ENCODE results near the gene PHF23. TPM values are rescaled to one million over a fixed set of nuclear protein-coding genes. Genes with fewer than 3 reads are reported as not detected.
A peak's percentile ranks its signal among the peaks of the same experiment; 100 is the strongest.

PHF23 gene
- total RNA-seq, 1 donor from 2014 or later: 54.7 TPM

DNA sequence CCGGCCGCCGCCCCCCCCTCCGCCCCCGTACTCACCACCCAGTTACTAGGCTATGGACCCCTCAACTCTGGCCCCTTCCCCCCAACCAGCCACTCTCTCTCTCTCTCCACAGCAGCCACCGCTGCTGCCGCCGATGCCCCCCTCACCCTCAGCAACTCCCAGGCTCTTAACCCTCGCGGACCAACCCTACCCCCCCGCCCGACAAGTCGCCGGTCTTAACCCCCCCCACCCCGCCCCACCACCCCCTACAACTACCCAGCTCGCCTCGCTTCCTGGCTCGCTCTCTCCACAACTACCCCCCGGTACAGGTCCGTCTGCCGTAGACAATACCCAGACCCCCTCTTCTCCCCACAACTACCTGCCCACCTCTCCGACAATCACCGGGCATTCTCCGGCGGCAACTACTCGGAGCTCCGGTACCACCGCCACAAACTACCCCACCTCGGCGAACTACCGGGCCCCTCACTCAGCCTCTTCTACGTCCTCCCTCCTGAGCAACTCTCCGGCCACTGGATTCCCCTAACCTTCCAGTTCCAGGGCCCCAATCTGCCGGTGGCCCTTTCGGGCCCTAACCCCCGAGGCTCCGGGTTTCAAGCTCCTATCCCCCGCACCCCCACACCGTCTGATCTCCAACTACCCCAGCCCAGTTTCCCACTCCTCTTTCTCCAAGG, 702 bp downstream of the PHF23 start:
- peak; percentile 25 for DNase-seq (ENCODE audit: low read depth)

DNA sequence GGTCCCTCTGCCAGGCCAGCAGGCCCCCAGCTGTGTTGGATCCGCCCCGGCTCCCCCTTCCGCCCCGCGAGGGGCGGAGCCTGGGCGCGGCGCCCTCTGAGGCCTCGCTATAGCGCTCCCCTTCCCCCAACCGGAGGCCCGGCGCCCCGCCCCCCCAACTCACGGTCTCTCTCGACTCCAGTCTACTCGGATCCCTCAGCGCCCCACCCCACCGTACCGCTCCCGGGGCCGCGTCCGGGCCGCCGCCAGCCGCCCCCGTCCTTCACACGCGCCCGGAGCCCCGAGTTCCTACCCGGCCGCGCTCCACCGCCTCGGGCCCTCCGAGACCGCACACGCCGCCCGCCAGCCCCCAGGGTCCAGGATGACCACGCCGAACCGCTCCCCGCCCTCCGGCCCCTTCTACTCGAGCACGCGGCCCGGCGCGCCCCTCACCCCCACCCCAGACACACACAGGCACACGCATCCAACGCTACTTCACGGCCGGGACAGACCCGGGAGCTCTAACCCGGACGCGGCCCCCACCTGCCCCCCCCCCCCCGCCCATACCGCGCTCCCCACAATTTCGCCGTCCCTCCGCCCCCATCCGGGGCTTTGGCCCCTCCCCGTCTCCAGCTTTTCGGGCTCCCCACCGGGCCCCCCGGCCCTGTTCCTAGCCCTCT, 1.4 kb downstream of the PHF23 start:
- DNase-seq (ENCODE audit: low read depth): peak; percentile 80

DNA sequence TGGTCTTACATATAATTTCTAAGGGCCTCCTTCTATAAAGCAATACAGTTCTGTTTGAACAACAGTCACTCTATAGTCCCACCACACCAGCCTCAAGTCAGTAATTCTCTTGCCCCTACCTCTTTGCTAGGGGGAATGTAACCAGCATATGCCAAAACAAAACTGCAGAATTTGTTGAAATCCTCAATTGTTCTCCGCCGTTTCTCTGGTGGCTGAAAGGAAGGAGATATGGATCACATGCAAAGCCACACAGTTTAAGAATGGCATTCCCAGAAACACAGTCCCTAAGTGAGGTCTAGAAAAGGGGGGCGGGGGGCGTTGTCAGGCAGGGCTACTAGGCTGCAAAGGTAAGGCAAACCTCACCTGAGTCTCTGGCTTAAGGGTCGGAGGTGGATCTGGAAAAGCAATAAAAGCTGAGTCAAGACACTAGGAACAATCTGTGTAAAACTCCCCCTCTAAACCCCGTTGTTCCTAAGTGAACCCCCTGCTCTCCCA, 1.9 kb downstream of the PHF23 start:
- DNase-seq (ENCODE audit: low read depth): no peak

DNA sequence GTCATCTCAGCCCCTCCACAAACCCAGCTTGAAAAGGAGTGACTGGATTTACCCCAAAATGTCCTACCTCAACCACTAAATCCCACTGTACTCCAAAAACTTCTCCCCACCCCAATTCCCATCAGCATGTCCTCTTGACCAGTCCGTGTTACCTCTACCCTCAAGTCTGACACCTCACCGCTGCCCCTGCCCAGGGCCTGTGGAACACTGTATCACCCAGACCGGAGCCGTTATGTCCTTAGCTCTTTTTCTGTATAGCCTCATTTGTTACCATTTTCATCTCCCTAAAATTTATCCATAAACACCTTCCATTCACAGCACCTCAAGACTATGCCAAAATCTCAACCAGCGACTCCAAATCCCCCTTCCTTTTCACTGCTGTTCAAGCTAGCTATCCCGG, 2.4 kb downstream of the PHF23 start:
- DNase-seq (ENCODE audit: low read depth): no peak

DNA sequence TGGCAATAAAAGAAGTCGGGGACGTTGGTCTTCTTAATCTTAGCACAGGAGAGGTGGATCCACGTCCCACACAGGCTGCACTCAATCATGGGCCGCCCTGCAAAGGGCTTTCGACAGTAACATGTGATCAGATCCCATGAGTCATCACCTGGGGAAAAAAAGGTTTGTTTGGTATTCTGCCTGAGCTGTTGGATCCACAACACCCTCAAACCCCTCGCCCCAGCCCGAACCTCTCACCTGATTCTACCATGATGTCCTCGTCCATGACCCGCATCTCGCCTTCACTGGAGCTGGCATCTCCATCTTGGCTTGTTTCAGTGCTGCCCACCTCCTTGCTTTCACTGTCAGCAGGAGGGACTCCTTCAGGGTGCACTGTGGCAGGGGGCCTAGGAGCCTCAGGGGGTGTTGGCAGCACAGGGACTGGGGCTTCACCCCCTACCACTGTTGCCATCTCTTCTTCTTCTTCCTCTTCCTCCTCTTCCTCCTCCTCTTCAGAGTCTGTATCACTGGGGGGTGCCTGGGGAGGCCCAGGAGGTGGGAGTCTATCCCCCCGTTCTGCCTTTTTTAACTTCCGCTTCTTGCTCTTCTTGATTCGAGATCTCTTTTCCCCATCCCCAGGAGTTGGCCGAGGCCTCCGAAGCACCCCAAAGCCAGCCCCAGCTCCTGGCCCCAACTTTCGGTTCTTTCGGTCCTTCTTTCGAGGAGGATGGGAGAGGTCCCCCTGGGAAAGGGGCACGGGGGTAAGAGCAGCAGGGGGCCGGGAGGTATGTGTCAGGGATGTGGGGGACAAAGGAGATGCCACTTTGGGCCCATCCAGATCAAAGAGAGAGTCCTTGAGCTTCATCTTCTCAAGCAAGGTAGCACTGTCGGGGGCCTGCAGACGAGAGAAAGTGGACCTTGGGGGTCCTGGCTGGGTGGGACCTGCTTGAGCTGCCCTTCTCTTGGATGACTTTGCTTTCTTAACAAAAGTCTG, 3.3 kb downstream of the PHF23 start:
- no peak for DNase-seq (ENCODE audit: low read depth)

DNA sequence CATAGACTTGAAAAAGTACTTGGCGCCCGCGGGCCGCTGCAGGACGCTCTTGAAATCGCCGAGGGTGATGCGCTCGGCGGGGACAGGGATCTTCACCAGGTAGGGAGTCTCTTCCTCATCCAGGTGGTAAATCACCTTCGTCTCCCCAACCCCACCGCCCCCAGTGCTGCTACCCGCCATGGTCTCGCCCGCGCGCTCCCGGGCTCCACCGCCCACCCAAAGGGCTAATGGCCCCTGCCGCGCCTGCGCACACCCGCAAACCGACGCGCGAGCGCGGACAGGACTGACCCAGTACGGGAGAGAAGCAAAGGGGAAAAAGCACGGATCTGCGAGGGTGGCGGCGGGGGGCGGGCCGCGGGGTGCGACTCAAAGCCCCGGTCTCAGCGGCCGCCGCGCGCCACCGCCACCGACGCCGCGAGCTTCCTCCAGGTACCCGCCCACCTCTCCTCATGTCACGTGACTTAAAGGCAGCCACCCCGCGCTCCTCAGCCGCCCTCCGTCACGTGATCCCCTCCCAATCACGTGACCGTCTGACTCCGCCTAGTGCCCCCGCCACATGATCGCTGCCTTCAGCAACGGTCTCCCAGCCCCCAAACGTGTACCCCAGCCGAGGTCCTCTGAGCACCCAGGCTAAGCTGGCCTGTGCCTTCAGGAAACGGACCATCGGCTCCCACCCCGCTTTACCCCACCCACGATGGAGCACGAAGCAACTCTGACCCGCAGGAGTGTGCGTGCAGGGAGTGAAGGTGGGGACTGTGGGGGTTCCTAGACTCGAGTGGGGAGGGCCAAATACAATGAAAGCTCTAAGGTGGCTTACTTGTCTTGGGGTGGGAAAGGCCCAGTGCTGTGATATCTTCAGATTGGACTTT, 4.9 kb downstream of the PHF23 start, which contains the start of gene DVL2:
TSS of gene DVL2 (minus strand) at position 435 of the 869 bp plus-strand sequence. CDS start at position 180, 255 bp downstream.
- peak; percentile 96 for DNase-seq (ENCODE audit: low read depth)

DNA sequence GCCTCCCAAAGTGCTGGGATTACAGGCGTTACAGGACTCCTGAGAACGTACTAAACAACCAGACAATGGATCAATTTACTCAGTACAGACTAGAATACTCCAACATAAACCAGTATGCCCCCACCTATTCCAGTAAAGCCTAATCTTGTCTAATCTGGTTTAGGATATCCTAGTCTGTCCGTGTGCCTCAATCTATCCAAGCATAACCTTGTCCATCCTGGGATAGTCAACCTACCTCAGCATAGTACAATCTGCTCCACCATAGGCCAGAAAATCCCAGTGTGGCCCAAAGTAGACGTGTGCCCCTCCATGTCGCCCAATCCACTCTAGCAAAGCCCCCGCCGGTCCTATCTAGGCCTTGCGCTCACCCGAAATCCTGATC, 5.6 kb downstream of the PHF23 start:
- DNase-seq (ENCODE audit: low read depth): no peak

DNA sequence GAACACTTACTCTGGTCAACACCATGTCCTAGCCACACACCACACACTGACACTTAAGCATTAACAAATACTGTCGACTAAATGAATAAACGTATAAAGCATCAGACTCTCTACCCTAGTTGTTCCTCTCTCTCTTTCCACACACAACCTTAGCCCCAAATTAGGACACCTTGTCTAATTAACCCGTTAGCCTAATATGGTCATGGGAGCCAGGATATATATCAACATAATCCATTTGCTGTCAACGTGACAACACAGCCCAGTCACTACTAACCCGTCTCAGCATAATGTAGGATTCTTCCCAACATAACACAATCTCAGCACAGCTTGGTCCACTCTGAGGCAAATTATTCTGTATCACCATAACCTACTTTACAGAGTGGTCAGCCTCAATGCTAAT, 7.1 kb downstream of the PHF23 start:
- no peak for DNase-seq (ENCODE audit: low read depth)

DNA sequence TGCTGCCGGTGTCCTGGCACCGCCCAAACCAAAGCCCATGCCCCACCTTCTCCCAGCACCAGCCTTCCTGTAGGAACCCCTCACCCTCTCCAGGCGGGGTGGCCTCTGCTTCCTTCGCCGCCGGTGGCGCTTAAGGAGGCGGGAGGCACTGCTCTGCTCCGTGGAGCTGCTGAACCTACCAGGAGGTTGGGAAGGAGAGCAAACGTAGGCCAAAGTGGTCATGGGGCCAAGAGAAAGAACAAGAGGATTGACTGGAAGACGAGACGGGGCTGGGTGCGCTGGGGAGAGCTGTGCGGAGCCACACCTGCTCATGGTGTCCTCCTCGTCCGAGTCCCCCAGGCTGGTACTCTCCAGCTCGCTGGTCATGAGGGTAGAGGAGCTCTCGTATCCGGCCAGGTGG, 9.8 kb downstream of the PHF23 start:
- DNase-seq (ENCODE audit: low read depth): no peak

DNA sequence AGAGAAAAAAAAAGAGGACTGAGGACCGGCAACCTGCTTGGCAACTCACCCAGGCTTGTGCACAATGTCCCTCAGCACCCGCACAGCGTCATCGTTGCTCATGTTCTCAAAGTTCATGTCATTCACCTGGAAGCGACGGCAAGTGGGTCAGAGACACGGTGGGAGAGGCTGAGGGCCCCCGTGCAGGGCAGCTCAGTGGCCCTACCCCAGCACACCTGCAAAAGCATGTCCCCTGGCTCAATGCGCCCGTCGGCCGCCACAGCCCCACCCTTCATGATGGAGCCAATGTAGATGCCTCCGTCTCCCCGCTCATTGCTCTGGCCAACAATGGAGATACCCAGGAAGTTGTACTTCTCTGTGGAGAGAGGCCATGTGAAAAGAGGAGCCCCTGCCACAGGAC, 10.3 kb downstream of the PHF23 start:
- no peak for DNase-seq (ENCODE audit: low read depth)

DNA sequence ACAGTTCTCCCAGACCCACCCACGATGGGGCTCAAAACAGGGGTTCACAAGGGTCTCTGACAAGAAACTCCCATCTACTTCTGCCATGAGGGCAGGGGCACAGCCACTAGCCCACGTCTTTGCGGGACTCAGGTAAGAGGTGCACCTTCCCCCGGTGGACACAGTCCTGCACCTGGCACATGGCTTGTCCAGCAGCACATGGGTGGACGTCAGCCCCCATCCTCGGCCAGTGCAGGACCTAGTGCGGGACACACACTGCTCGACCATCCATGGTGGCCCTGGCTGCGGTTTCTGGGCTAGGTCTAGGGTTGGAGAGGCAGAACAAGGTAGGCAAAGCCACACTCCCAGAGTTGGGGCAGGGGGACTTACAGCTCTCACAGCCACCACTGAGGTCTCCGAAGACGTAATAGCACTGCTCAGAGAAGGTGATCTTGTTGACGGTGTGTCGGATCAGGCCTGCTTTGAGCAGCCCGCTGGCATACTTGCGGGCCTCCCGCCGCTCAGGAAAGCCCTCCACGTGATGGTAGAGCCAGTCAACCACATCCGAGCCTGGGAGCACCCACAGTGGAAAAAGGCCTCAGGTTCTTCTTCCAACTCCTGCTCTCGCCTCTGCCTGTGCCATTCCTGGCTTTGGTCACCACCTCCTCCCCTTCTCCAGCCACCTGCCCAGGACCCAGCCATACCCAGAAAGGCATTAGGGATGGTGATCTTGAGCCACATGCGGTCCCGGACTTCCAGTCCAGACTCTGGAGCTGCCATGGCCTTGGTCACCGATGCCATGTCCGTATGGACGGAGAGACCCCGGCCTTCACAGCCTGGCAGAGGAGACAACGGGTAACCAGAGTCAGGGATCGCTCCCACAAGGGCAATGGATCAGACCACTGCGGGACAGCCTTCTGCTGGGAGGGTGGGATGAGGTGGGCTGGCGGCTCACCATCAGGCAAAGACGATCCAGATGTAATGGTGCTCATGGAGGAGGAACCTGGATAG, 12.2 kb downstream of the PHF23 start:
- no peak for DNase-seq (ENCODE audit: low read depth)

DNA sequence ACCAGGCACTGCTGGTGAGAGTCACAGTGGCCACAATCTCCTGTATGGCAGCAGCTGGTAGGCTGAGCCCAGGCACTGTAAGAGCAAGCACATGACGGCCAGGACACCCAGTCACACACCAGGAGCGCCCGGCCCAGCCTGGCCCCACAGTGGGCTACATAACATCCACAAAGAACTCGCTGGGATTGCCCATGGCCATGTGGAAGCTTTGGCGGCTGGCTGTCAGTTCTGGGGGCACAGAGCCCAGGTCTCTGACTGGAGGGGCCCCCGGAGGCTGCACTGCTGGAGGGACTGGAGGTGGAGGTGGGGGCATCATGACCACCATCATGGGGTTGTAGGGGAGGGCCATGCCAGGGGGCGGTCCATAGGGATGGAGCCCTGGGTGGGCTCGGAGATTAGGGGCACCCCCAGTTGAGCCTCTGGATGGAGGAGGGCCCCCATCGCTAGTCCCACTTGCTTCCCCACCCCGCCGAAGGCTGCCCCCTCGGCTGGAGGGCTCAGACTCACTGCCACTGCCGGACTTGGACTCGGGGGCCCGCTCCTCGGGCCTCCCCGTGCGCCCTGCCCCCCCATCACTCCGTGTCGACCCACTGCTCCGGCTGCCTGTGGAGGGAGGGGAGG, 13.4 kb downstream of the PHF23 start:
- DNase-seq (ENCODE audit: low read depth): peak; percentile 76

DNA sequence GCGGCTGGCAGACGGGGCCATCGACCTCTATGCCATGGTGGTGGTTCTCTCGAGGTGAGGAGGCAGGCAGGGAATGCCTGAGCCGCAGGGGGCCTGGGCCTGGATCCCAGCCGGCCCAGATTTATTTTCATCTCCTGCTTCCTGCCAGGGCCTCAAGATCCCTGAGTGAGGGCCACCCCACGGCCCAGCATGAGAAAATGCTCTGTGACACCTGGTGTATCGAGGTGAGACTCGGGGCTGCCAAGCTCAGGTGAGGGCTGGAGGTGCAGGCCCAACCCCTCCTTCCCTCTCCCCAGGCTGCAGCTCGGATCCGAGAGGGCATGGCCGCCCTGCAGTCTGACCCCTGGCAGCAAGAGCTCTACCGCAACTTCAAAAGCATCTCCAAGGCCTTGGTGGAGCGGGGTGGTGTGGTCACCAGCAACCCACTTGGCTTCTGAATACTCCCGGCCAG, 14.6 kb downstream of the PHF23 start:
- DNase-seq (ENCODE audit: low read depth): no peak

DNA sequence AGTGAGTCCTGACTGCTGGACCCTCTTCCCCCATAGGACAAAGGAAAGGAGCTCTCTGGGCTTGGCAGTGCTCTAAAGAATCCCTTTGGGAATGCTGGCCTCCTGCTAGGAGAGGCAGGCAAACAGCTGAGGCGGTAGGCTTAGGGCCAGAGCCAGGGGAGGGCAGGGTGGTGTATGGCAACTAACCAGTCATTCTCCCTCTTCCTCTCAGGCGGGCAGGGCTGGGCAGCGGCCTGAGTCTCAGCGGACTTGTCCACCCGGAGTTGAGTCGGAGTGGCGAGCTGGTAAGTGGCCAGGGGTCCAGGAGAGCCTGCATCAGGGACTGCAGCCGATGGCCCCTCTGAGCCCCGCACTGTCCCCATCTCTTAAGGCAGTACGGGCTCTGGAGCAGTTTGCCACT, 15.1 kb downstream of the PHF23 start:
- peak; percentile 90 for DNase-seq (ENCODE audit: low read depth)

DNA sequence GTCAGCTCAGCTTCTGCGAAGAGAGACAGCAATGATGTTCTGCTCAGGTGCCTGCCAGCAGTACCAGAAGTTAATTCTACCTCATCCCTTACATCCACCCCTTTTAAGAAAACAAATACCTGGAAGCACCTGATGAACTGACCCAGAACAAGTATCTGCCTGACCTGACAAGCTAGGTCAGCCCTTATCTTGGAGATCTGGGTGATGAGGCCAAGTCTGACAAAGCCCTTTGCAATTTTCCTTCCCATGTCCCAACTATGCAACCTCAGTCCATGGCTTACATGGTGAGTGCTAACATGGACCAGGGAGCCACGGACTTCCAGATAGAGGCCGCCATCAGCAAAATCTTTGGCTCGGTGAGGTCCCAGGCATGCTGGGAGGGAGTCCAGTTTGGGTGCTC, 15.9 kb downstream of the PHF23 start:
- peak; percentile 31 for DNase-seq (ENCODE audit: low read depth)

DNA sequence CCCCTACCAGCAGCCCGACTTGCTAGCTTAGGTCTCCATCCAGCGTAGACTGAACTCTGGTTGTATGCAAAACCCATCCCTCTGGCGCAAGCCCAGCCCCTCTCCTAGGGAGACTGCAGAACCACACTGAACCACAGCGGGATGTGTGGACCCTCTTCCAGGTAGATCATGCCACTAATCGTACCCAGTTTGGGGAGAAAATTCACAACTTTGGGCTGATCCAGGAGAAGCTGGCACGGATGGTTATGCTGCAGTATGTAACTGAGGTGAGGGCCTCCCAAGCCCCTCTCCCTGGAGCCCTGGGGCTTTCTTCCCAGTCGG, 16.3 kb downstream of the PHF23 start:
- DNase-seq (ENCODE audit: low read depth): no peak

DNA sequence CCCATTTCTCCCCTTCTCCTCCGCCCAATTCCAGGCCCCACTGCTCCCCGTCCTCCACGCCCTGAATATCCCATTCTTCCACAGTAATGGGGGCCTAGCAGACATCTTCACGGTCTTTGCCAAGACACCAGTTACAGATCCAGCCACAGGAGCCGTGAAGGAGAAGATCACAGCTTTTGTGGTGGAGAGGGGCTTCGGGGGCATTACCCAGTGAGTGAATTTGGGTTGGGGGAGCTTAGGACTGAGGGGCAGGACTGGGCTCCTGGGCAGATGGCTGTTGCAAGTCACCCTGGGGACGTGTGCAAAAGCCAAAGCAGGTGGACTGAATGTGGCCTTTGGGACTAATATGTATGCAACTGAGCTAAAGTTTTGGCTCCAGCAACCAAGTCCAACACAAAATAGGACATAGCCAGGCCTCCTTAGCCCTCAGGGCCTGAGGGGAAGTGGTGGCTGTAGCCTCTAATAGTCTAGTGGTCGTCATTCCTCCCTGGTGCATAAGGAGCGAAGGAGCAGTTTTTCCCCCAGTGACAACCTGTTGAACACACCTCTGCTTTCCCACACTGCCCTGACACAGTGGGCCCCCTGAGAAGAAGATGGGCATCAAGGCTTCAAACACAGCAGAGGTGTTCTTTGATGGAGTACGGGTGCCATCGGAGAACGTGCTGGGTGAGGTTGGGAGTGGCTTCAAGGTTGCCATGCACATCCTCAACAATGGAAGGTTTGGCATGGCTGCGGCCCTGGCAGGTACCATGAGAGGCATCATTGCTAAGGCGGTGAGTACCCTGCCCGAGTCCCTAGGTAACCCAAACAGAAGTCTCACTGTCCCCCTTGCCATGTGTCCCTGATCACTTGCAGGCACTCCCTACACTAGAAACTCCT, 16.9 kb downstream of the PHF23 start:
- peak; percentile 9 for DNase-seq (ENCODE audit: low read depth)

Data from myocyte (in vitro differentiated cells).